ENCODE data around the gene THOC2. TPM values are rescaled to one million over a fixed set of nuclear protein-coding genes. Genes with fewer than 3 reads are reported as not detected.
"Not testable (repeated sequence)": the region's sequence is repeated elsewhere in the genome, so short reads cannot be mapped to it uniquely, and the experiment has no call there.

The THOC2 gene
- total RNA-seq, 1 donor from 2014 or later: 118 TPM

- Mint-ChIP-seq H3K36me3 (ENCODE audit: insufficient read depth) (no peaks in the 10 kb centered on the region), H3K9me3 (ENCODE audit: low read depth) (peaks cover 23% of the 10 kb centered on the region), H3K27me3 (no peaks in the 10 kb centered on the region), H3K4me3 (ENCODE audit: low read depth) (no peak overlapping the region), H3K4me1 (ENCODE audit: low read depth) (no peaks in the 10 kb centered on the region), H3K27ac (no peak overlapping the region)
- DNase-seq (ENCODE audit: low spot score, unreplicated experiment): no peak
- TF ChIP-seq, protein P1, sequence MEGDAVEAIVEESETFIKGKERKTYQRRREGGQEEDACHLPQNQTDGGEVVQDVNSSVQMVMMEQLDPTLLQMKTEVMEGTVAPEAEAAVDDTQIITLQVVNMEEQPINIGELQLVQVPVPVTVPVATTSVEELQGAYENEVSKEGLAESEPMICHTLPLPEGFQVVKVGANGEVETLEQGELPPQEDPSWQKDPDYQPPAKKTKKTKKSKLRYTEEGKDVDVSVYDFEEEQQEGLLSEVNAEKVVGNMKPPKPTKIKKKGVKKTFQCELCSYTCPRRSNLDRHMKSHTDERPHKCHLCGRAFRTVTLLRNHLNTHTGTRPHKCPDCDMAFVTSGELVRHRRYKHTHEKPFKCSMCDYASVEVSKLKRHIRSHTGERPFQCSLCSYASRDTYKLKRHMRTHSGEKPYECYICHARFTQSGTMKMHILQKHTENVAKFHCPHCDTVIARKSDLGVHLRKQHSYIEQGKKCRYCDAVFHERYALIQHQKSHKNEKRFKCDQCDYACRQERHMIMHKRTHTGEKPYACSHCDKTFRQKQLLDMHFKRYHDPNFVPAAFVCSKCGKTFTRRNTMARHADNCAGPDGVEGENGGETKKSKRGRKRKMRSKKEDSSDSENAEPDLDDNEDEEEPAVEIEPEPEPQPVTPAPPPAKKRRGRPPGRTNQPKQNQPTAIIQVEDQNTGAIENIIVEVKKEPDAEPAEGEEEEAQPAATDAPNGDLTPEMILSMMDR (IDR thresholded peaks at IDR 0.05; ENCODE audit: unreplicated experiment): no peak
Observed at GRCh38 chrX:123581586-123581985, 151.3 kb downstream of the THOC2 start.

GRCh38 chrX:123580792-123581191, 152.1 kb downstream of the THOC2 start:
- Mint-ChIP-seq H3K27me3 (no peaks in the 10 kb centered on the region), H3K4me1 (ENCODE audit: low read depth) (no peaks in the 10 kb centered on the region), H3K27ac (no peak overlapping the region), H3K36me3 (ENCODE audit: insufficient read depth) (no peaks in the 10 kb centered on the region), H3K4me3 (ENCODE audit: low read depth) (no peak overlapping the region), H3K9me3 (ENCODE audit: low read depth) (peaks cover 29% of the 10 kb centered on the region)
- TF ChIP-seq, protein P1 (IDR thresholded peaks at IDR 0.05; ENCODE audit: unreplicated experiment): no peak
- DNase-seq (ENCODE audit: low spot score, unreplicated experiment): no peak

DNA sequence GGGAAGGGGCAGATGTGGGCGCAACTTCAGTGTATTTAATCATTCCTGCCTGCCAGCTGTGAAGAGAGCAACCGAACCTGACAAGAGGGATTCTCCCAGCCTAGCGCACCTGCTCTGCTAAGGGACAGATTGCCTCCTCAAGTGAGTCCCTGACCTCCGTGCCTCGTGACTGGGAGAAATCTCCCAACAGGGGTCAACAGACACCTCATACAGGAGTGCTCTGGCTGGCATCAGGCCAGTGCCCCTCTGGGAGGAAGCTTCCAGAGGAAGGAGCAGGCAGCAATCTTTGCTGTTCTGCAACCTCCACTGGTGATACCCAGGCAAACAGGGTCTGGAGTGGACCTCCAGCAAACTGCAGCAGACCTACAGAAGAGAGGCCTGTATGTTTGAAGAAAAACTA, 158.8 kb downstream of the THOC2 start:
- H3K4me3 Mint-ChIP-seq (ENCODE audit: low read depth); H3K27ac Mint-ChIP-seq; H3K27me3 Mint-ChIP-seq; H3K36me3 Mint-ChIP-seq (ENCODE audit: insufficient read depth); DNase-seq (ENCODE audit: low spot score, unreplicated experiment); H3K4me1 Mint-ChIP-seq (ENCODE audit: low read depth): not testable (repeated sequence)
- H3K9me3 Mint-ChIP-seq (ENCODE audit: low read depth): peaks cover 63% of the 10 kb centered on the region

DNA sequence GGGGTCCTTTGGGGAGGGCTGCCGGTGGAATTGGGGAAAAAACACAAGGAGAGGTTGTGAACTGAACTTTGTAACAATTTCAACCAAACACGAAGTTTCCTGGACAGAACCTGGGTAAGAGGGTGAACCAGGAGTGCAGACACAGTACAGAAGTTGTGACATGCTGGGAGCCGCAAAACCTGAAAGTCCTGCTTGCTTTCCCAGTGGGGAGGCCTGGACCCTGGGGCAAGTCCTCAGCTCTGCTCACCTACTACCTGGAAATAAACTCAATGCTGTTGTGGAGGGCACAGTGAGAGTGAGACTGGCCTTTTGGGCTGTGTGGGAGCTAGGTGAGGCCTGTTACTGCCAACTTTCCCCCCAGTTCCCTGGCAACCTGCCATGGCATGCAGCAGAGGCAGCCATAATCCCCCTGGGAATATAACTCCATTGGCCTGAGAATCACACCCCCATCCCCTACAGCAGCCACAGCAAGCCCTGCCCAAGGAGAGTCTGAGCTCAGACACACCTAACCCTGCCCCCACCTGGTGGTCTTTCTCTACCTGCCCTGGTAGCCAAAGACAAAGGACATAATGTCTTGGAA, 162.8 kb downstream of the THOC2 start:
- H3K9me3 Mint-ChIP-seq (ENCODE audit: low read depth): peaks cover 51% of the 10 kb centered on the region
- no peak for DNase-seq (ENCODE audit: low spot score, unreplicated experiment)
- TF ChIP-seq, protein P1 (IDR thresholded peaks at IDR 0.05; ENCODE audit: unreplicated experiment): no peak
- H3K27ac Mint-ChIP-seq: no peak overlapping the region
- no peaks in the 10 kb centered on the region for H3K4me1 Mint-ChIP-seq (ENCODE audit: low read depth)
- H3K27me3 Mint-ChIP-seq: no peaks in the 10 kb centered on the region
- peaks cover 2% of the 10 kb centered on the region for H3K36me3 Mint-ChIP-seq (ENCODE audit: insufficient read depth)
- no peak overlapping the region for H3K4me3 Mint-ChIP-seq (ENCODE audit: low read depth)

GRCh38 chrX:123563167-123563566, 169.7 kb downstream of the THOC2 start:
- TF ChIP-seq, protein P1 (IDR thresholded peaks at IDR 0.05; ENCODE audit: unreplicated experiment): no peak
- Mint-ChIP-seq H3K4me1 (ENCODE audit: low read depth) (no peaks in the 10 kb centered on the region), H3K27ac (no peak overlapping the region), H3K27me3 (no peaks in the 10 kb centered on the region), H3K4me3 (ENCODE audit: low read depth) (no peak overlapping the region), H3K36me3 (ENCODE audit: insufficient read depth) (peaks cover 2% of the 10 kb centered on the region), H3K9me3 (ENCODE audit: low read depth) (peaks cover 39% of the 10 kb centered on the region)
- DNase-seq (ENCODE audit: low spot score, unreplicated experiment): no peak
